A673 (cell line): ENCODE measurements around the gene GLRA1. TPM values are rescaled to one million over a fixed set of nuclear protein-coding genes. Genes with fewer than 3 reads are reported as not detected.

Experiments used
- BruUV-seq: library from RNA; stranded (reverse); fragments of 400-500 nt; replicated peaks from 2 replicates; lab custom pipeline; 2021; lab: Mats Ljungman, UMichigan
- CTCF ChIA-PET: fragments of 300-600 bp; sonication (Branson Sonifier 250); formaldehyde crosslinking; loops from one replicate; lab custom pipeline; 2022; ENCODE audit warnings: antibody characterized with exemption; lab: Charles Lee
- POLR2A ChIA-PET: fragments of 300-600 bp; sonication (Branson Sonifier 250); formaldehyde crosslinking; loops from one replicate; lab custom pipeline; 2022; ENCODE audit warnings: antibody characterized with exemption; ENCODE audit not compliant: low non-redundant PET; lab: Charles Lee
- DNase-seq: peaks from one replicate; pipeline ENCODE4 v3.0.0-alpha.2; 2015; ENCODE audit warnings: low spot score
- H3K27ac ChIP-seq: fragments of 200-600 bp; sonication (generic); 2 replicates; pipeline ENCODE4 v1.5.1; 2016; ENCODE audit warnings: mixed run types, low read depth, mild to moderate bottlenecking, mixed read lengths, antibody characterized with exemption, low read length; ENCODE audit not compliant: poor library complexity, severe bottlenecking
- H3K27me3 ChIP-seq: fragments of 200-600 bp; sonication (generic); replicated peaks from 2 replicates; pipeline ENCODE4 v1.6.1; 2017; ENCODE audit warnings: mixed run types, low read depth, mild to moderate bottlenecking, mixed read lengths, antibody characterized with exemption, low read length; ENCODE audit not compliant: insufficient read depth, poor library complexity
- H3K36me3 ChIP-seq: fragments of 200-600 bp; sonication (generic); 2 replicates; pipeline ENCODE4 v1.6.1; 2016; ENCODE audit warnings: mixed run types, mild to moderate bottlenecking, mixed read lengths, antibody characterized with exemption, low read length; ENCODE audit not compliant: insufficient read depth, poor library complexity, severe bottlenecking
- H3K4me1 ChIP-seq: fragments of 200-600 bp; sonication (generic); 2 replicates; pipeline ENCODE4 v1.6.1; 2017; ENCODE audit warnings: mixed run types, mild to moderate bottlenecking, mixed read lengths, antibody characterized with exemption, low read length; ENCODE audit not compliant: insufficient read depth, poor library complexity, severe bottlenecking
- H3K4me3 ChIP-seq: fragments of 200-600 bp; sonication (generic); 2 replicates; pipeline ENCODE4 v1.5.1; 2016; ENCODE audit warnings: low read depth, mixed run types, mild to moderate bottlenecking, mixed read lengths, low read length; ENCODE audit not compliant: poor library complexity, severe bottlenecking
- H3K9me3 ChIP-seq: fragments of 200-600 bp; sonication (generic); 2 replicates; pipeline ENCODE4 v1.6.1; 2016; ENCODE audit warnings: mixed run types, low read depth, mild to moderate bottlenecking, mixed read lengths, antibody characterized with exemption, low read length; ENCODE audit not compliant: poor library complexity, severe bottlenecking
- EZH2 ChIP-seq: fragments of 200-600 bp; sonication (generic); IDR thresholded peaks from 2 replicates; pipeline ENCODE4 v1.6.1; 2017; ENCODE audit warnings: borderline replicate concordance, low read depth, mild to moderate bottlenecking, mixed read lengths, antibody characterized with exemption, low read length; ENCODE audit not compliant: poor library complexity, severe bottlenecking
- intact Hi-C: fragments of 100-400 bp; cut with micrococcal nuclease; formaldehyde crosslinking; loops from one replicate; pipeline ENCODE4 v1.10.0; 2022; ENCODE audit not compliant: unreplicated experiment
- total RNA-seq: library from RNA; stranded (reverse); gene quantifications from 2 replicates; pipeline ENCODE4 v1.2.3, GENCODE V29; 2021
- TF ChIP-seq, protein P1 (sequence below): fragments of 300-800, 200-600 bp; sonication (generic); conservative IDR thresholded peaks from 2 replicates; pipeline ENCODE4 v1.5.1; 2017; ENCODE audit warnings: low read depth, mild to moderate bottlenecking, antibody characterized with exemption, low read length, moderate library complexity, mixed read lengths

GLRA1 gene
- total RNA-seq, 1 experiment from 2014 or later: not detected

DNA sequence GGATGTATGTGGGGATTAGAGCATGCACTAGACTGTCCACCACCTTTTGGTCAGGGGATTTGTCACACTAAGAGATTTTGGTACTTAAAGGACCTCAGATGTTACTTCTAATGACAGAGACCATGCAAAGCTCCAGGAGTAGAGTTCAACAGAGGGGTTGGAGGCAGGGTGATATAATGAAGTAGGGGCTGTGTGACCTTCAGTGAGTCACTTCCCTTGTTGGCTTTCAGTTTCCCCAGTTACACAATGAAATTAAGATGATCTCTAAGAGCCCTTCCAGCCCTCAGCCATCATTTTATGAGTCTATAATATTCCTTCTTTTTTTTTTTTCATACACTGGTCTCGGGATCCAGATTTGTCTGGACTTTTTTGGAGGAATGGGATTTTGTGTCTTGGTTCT, 26.8 kb downstream of the GLRA1 start:
- H3K4me3 ChIP-seq: no peak overlapping the region
- ChIA-PET CTCF (no interaction called here), POLR2A (no interaction called here)
- H3K36me3 ChIP-seq: no peaks in the 10 kb centered on the region
- peaks cover 40% of the 10 kb centered on the region for H3K4me1 ChIP-seq
- H3K27ac ChIP-seq: no peak overlapping the region
- no peak for TF ChIP-seq EZH2
- TF ChIP-seq, protein P1, sequence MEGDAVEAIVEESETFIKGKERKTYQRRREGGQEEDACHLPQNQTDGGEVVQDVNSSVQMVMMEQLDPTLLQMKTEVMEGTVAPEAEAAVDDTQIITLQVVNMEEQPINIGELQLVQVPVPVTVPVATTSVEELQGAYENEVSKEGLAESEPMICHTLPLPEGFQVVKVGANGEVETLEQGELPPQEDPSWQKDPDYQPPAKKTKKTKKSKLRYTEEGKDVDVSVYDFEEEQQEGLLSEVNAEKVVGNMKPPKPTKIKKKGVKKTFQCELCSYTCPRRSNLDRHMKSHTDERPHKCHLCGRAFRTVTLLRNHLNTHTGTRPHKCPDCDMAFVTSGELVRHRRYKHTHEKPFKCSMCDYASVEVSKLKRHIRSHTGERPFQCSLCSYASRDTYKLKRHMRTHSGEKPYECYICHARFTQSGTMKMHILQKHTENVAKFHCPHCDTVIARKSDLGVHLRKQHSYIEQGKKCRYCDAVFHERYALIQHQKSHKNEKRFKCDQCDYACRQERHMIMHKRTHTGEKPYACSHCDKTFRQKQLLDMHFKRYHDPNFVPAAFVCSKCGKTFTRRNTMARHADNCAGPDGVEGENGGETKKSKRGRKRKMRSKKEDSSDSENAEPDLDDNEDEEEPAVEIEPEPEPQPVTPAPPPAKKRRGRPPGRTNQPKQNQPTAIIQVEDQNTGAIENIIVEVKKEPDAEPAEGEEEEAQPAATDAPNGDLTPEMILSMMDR: no peak
- intact Hi-C loops: no loop called here
- no TSS peak for BruUV-seq
- no peak for DNase-seq
- H3K27me3 ChIP-seq: no peaks in the 10 kb centered on the region
- H3K9me3 ChIP-seq: no peaks in the 10 kb centered on the region

- H3K27ac ChIP-seq: peak overlapping the region; percentile 44
- intact Hi-C loops: no loop called here
These were observed 27.6 kb downstream of the GLRA1 start for GRCh38 chr5:151897020-151897552.

GRCh38 chr5:151896031-151896691, 28.5 kb downstream of the GLRA1 start:
- peak overlapping the region; percentile 44 for H3K27ac ChIP-seq
- no TSS peak for BruUV-seq
- CTCF ChIA-PET: interaction anchor here (0.5 kb wide), 1 partner anchor 126 kb away, joined by 4 read pairs; no protein-coding TSS in a partner anchor
- POLR2A ChIA-PET: interaction anchor here (0.6 kb wide), 1 partner anchor 72 kb away, joined by 4 read pairs; no protein-coding TSS in a partner anchor
- peak; percentile 92 for DNase-seq
- peaks cover 27% of the 10 kb centered on the region for H3K4me1 ChIP-seq
- H3K36me3 ChIP-seq: no peaks in the 10 kb centered on the region
- intact Hi-C loops: no loop called here
- no peak for TF ChIP-seq EZH2
- TF ChIP-seq, protein P1: no peak
- H3K9me3 ChIP-seq: no peaks in the 10 kb centered on the region
- no peaks in the 10 kb centered on the region for H3K27me3 ChIP-seq
- H3K4me3 ChIP-seq: no peak overlapping the region

More at GRCh38 chr5:151897020-151897552, 27.6 kb downstream of the GLRA1 start:
- Histone ChIP-seq H3K4me1 (peaks cover 34% of the 10 kb centered on the region), H3K9me3 (no peaks in the 10 kb centered on the region), H3K4me3 (no peak overlapping the region), H3K27me3 (no peaks in the 10 kb centered on the region), H3K36me3 (no peaks in the 10 kb centered on the region)
- TF ChIP-seq, protein P1: no peak
- TF ChIP-seq EZH2: no peak
- POLR2A ChIA-PET: interaction anchor here (0.5 kb wide), 2 partner anchors 140 to 306 kb away, joined by 4 to 6 read pairs; no protein-coding TSS in a partner anchor
- CTCF ChIA-PET: no interaction called here
- BruUV-seq: no TSS peak
- DNase-seq: no peak
